PC-9 (cell line): ENCODE measurements around the gene ECSIT. TPM values are rescaled to one million over a fixed set of nuclear protein-coding genes. Genes with fewer than 3 reads are reported as not detected.

Experiments
- BruUV-seq: library from RNA; stranded (reverse); fragments of 400-500 nt; replicated peaks from 2 replicates; lab custom pipeline; 2021; lab: Mats Ljungman, UMichigan
- CTCF ChIA-PET: fragments of 300-600 bp; sonication (Branson Sonifier 250); formaldehyde crosslinking; loops from one replicate; lab custom pipeline; 2022; ENCODE audit warnings: antibody characterized with exemption; lab: Charles Lee
- POLR2A ChIA-PET: fragments of 300-600 bp; sonication (Branson Sonifier 250); formaldehyde crosslinking; loops from one replicate; lab custom pipeline; 2022; ENCODE audit warnings: antibody characterized with exemption; ENCODE audit not compliant: unreplicated experiment; lab: Charles Lee
- DNase-seq, 2 experiments: peaks; one replicate each; pipeline versions ENCODE4 v3.0.0 to v3.0.0-alpha.2; 2015 to 2022; ENCODE audit warnings: mixed read lengths in 1 of 2
- H2AFZ ChIP-seq: fragments of 200-600 bp; sonication (generic); 2 replicates; pipeline ENCODE4 v1.8.1; 2017; ENCODE audit warnings: antibody characterized with exemption
- H3F3A ChIP-seq: fragments of 200-600 bp; sonication (generic); 2 replicates; pipeline ENCODE4 v1.8.1; 2017; ENCODE audit warnings: antibody characterized with exemption, mild to moderate bottlenecking, low read depth; ENCODE audit not compliant: insufficient read depth
- H3K27ac ChIP-seq: fragments of 200-600 bp; sonication (generic); 2 replicates; pipeline ENCODE4 v1.6.1; 2016; ENCODE audit warnings: mixed run types
- H3K27me3 ChIP-seq: fragments of 200-600 bp; sonication (generic); 2 replicates; pipeline ENCODE4 v1.6.1; 2016; ENCODE audit warnings: low read depth, mixed run types; ENCODE audit not compliant: insufficient read depth
- H3K36me3 ChIP-seq: fragments of 200-600 bp; sonication (generic); 2 replicates; pipeline ENCODE4 v1.6.1; 2016; ENCODE audit warnings: low read depth, mixed run types
- H3K4me1 ChIP-seq: fragments of 200-600 bp; sonication (generic); replicated peaks from 2 replicates; pipeline ENCODE4 v1.6.1; 2016; ENCODE audit warnings: mixed run types; ENCODE audit not compliant: insufficient read depth
- H3K4me2 ChIP-seq: fragments of 200-600 bp; sonication (generic); 2 replicates; pipeline ENCODE4 v1.6.1; 2017; ENCODE audit warnings: mixed run types
- H3K4me3 ChIP-seq: fragments of 200-600 bp; sonication (generic); 2 replicates; pipeline ENCODE4 v1.6.1; 2016; ENCODE audit warnings: mixed run types
- H3K79me2 ChIP-seq: fragments of 200-600 bp; sonication (generic); 2 replicates; pipeline ENCODE4 v1.6.1; 2017; ENCODE audit warnings: low read depth, mixed run types
- H3K9me2 ChIP-seq: fragments of 200-600 bp; sonication (generic); 2 replicates; pipeline ENCODE4 v1.8.1; 2017; ENCODE audit warnings: mild to moderate bottlenecking; ENCODE audit not compliant: insufficient read depth
- H3K9me3 ChIP-seq: fragments of 200-600 bp; sonication (generic); 2 replicates; pipeline ENCODE4 v1.8.1; 2016; ENCODE audit warnings: low read depth; ENCODE audit not compliant: insufficient read depth
- H4K20me1 ChIP-seq: fragments of 200-600 bp; sonication (generic); 2 replicates; pipeline ENCODE4 v1.8.1; 2017; ENCODE audit not compliant: insufficient read depth
- CTCF ChIP-seq: fragments of 200-600 bp; sonication (generic); conservative IDR thresholded peaks from 2 replicates; pipeline ENCODE4 v1.6.1; 2017; ENCODE audit warnings: mixed run types, antibody characterized with exemption, mild to moderate bottlenecking, moderate library complexity
- EZH2 ChIP-seq: fragments of 200-600 bp; sonication (generic); IDR thresholded peaks from 2 replicates; pipeline ENCODE4 v1.8.0; 2017; ENCODE audit warnings: antibody characterized with exemption, low read depth
- intact Hi-C: fragments of 100-400 bp; cut with micrococcal nuclease; formaldehyde crosslinking; loops from one replicate; pipeline ENCODE4 v1.10.0; 2022; ENCODE audit not compliant: unreplicated experiment
- total RNA-seq: library from RNA; stranded (reverse); gene quantifications from 2 replicates; pipeline ENCODE4 v1.2.3, GENCODE V29; 2021

Gene ECSIT
- total RNA-seq, 1 experiment from 2014 or later, result 42.4 TPM

DNA sequence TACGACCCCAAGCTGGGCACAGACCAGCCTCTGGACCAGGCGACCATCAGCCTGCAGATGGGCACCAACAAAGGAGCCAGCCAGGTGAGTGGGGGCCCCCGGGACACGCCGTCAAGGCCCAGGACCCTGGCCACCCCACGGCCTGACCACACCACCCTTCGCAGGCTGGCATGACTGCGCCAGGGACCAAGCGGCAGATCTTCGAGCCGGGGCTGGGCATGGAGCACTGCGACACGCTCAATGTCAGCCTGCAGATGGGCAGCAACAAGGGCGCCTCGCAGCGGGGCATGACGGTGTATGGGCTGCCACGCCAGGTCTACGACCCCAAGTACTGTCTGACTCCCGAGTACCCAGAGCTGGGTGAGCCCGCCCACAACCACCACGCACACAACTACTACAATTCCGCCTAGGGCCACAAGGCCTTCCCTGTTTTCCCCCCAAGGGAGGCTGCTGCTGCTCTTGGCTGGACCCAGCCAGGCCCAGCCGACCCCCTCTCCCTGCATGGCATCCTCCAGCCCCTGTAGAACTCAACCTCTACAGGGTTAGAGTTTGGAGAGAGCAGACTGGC lies 20.5 kb upstream of the ECSIT start:
- no peak overlapping the region for H3K4me2 ChIP-seq
- no peak overlapping the region for H2AFZ ChIP-seq
- no TSS peak for BruUV-seq
- peaks cover 7% of the 10 kb centered on the region; the same call in 1 of the 2 replicates for H3F3A ChIP-seq
- no peaks in the 10 kb centered on the region for H4K20me1 ChIP-seq
- H3K4me1 ChIP-seq, result no peaks in the 10 kb centered on the region
- no peak for DNase-seq
- no peaks in the 10 kb centered on the region for H3K9me2 ChIP-seq
- ChIA-PET CTCF (no interaction called here), POLR2A (no interaction called here)
- no peak overlapping the region for H3K27ac ChIP-seq
- no peaks in the 10 kb centered on the region for H3K9me3 ChIP-seq
- TF ChIP-seq EZH2 (no peak), CTCF (no peak)
- H3K36me3 ChIP-seq, result 0 out of 2 replicates have a peak, but pooled peaks cover 9% of the 10 kb centered on the region
- no peak overlapping the region for H3K4me3 ChIP-seq
- intact Hi-C loops, result no loop called here
- H3K79me2 ChIP-seq, result no peaks in the 10 kb centered on the region
- no peaks in the 10 kb centered on the region for H3K27me3 ChIP-seq

- H3K27me3 ChIP-seq, result no peaks in the 10 kb centered on the region
- intact Hi-C loops, result no loop called here
- H3F3A ChIP-seq, result peaks cover 7% of the 10 kb centered on the region; the same call in 1 of the 2 replicates
- no peak overlapping the region for H3K4me3 ChIP-seq
- no peak overlapping the region for H3K4me2 ChIP-seq
- DNase-seq, result no peak
- ChIA-PET POLR2A (no interaction called here), CTCF (no interaction called here)
- BruUV-seq, result no TSS peak
- 0 out of 2 replicates have a peak, but pooled peaks cover 4% of the 10 kb centered on the region for H3K36me3 ChIP-seq
- H3K27ac ChIP-seq, result no peak overlapping the region
- no peaks in the 10 kb centered on the region for H4K20me1 ChIP-seq
- no peaks in the 10 kb centered on the region for H3K9me2 ChIP-seq
- H3K9me3 ChIP-seq, result no peaks in the 10 kb centered on the region
- H3K79me2 ChIP-seq, result no peaks in the 10 kb centered on the region
- TF ChIP-seq CTCF, result no peak
- H3K4me1 ChIP-seq, result no peaks in the 10 kb centered on the region
- H2AFZ ChIP-seq, result no peak overlapping the region
These were observed 19.2 kb upstream of the ECSIT start for GRCh38 chr19:11547929-11548700.

GRCh38 chr19:11541238-11541637 lies 12.3 kb upstream of the ECSIT start:
- Histone ChIP-seq H3K4me1 (no peaks in the 10 kb centered on the region), H3K4me2 (no peak overlapping the region), H2AFZ (no peak overlapping the region), H3K27ac (no peak overlapping the region), H3K36me3 (no peaks in the 10 kb centered on the region), H3K9me3 (no peaks in the 10 kb centered on the region), H4K20me1 (no peaks in the 10 kb centered on the region), H3K9me2 (no peaks in the 10 kb centered on the region), H3K4me3 (no peak overlapping the region), H3F3A (peaks cover 21% of the 10 kb centered on the region; the same call in 1 of the 2 replicates), H3K27me3 (no peaks in the 10 kb centered on the region), H3K79me2 (no peaks in the 10 kb centered on the region)
- ChIA-PET POLR2A (no interaction called here), CTCF (no interaction called here)
- TF ChIP-seq CTCF (no peak), EZH2 (no peak)
- intact Hi-C loops, result no loop called here
- no TSS peak for BruUV-seq
- no peak for DNase-seq
